ENCODE results near the gene TOM1.

TOM1 gene

DNA sequence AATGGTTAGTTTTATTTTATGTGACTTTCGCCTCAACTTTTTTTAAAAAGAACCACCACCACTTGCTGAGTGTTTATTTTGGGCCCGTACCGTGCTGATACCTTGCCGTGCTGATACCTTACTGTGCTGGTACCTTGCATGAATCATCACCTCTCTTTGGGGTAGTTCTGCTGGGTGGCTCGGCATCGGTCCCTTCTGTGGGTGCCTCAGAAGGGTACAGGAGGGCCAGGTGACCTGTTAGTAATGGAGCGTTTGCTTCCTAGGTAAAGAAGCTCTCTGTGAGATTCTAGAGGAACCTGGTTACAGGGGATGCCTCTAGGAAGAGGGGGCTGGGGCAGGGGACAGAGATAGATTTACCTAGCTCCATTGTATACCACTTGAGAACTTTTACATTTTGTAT, 17.1 kb downstream of the TOM1 start:
- Histone ChIP-seq H3K9me3 (ENCODE audit: low read length) (no peaks in the 10 kb centered on the region), H3K36me3 (ENCODE audit: insufficient read depth, low read length) (peaks cover 32% of the 10 kb centered on the region), H3K4me3 (ENCODE audit: low read depth in 1 of 2, low read length in 2 of 2) (no peak overlapping the region), H3K9ac (ENCODE audit: low read length) (no peak overlapping the region), H3K4me1 (ENCODE audit: insufficient read depth, low read length) (peaks cover 34% of the 10 kb centered on the region), H3K27me3 (ENCODE audit: control insufficient read depth in 1 of 2, insufficient read depth in 2 of 2, low read length in 2 of 2) (no peaks in the 10 kb centered on the region), H3K27ac (ENCODE audit: low read depth, low read length) (no peak overlapping the region)

DNA sequence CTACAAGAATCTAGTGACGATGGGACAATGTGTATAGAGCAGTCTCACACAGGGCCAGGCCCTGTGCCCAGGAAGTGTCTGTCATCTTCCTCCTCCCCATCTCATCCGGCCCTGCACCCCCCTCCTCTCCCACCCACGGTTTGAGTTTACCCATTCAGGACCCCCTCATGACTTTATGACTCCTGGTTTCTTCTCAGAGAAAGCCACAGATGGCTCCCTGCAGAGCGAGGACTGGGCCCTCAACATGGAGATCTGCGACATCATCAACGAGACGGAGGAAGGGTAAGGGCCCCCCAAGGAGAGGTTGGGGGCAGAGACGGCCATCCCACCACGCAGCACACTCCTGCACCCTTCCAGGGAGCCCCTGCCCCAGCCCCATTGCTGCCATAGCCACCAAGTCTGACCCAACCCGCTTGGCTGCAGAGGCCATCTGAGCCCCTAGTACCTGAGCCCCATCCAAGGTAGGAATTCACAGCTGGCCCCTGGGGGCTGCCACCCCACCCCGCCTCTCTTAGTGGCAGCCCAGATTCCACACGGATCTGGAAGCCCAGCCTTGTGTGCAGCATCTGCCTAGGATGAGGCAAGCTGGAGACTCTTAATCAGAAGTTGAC, 18.1 kb downstream of the TOM1 start:
- Histone ChIP-seq H3K4me3 (ENCODE audit: low read depth in 1 of 2, low read length in 2 of 2) (no peak overlapping the region), H3K27ac (ENCODE audit: low read depth, low read length) (no peak overlapping the region), H3K36me3 (ENCODE audit: insufficient read depth, low read length) (peaks cover 42% of the 10 kb centered on the region), H3K4me1 (ENCODE audit: insufficient read depth, low read length) (peaks cover 32% of the 10 kb centered on the region), H3K9me3 (ENCODE audit: low read length) (no peaks in the 10 kb centered on the region), H3K27me3 (ENCODE audit: control insufficient read depth in 1 of 2, insufficient read depth in 2 of 2, low read length in 2 of 2) (no peaks in the 10 kb centered on the region), H3K9ac (ENCODE audit: low read length) (no peak overlapping the region)

DNA sequence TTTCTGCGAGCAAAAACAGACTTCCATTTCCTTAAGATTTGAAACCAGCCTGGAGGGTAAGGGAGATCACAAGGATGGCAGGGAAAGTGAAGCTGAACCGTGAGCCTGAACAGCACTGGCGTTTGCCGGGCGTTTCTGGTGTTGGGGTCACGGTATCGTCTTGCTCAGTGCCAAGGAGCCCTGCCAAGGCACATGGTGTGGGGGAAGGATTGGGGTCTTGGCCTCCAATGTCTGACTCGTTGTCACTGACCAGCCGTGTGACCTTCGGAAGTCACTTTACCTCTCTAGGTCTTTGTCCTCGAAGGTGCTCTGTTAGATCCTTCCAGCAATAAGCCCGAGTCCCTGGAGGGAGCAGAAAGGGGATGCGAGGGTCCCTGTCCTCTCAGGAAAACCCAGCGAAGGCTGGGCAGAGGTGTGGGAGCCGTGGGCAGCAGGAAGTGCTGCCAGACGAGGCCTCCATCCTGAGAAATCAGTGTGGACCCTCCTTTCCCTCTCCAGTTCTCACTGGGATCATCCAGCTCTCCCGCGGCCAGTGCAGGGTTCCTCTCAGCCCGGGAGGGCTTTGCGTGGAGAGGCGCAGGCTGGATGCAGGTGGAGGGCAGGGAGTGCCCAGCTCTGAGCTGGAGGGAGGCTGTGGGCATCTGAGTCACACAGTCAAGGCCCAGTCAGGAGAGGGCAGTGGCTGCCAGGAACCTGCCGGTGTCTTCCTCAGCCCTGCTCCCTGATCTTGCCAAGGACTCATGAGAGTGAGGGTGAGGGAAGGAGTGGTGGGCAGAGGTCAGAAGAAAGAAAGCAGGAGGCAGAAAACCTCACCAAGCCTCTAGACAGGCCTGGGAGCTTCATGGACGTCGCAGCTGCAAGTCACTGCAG, 18.9 kb downstream of the TOM1 start:
- Histone ChIP-seq H3K9ac (ENCODE audit: low read length) (no peak overlapping the region), H3K4me1 (ENCODE audit: insufficient read depth, low read length) (peaks cover 24% of the 10 kb centered on the region), H3K27me3 (ENCODE audit: control insufficient read depth in 1 of 2, insufficient read depth in 2 of 2, low read length in 2 of 2) (no peaks in the 10 kb centered on the region), H3K27ac (ENCODE audit: low read depth, low read length) (no peak overlapping the region), H3K9me3 (ENCODE audit: low read length) (no peaks in the 10 kb centered on the region), H3K36me3 (ENCODE audit: insufficient read depth, low read length) (peaks cover 50% of the 10 kb centered on the region), H3K4me3 (ENCODE audit: low read depth in 1 of 2, low read length in 2 of 2) (no peak overlapping the region)

DNA sequence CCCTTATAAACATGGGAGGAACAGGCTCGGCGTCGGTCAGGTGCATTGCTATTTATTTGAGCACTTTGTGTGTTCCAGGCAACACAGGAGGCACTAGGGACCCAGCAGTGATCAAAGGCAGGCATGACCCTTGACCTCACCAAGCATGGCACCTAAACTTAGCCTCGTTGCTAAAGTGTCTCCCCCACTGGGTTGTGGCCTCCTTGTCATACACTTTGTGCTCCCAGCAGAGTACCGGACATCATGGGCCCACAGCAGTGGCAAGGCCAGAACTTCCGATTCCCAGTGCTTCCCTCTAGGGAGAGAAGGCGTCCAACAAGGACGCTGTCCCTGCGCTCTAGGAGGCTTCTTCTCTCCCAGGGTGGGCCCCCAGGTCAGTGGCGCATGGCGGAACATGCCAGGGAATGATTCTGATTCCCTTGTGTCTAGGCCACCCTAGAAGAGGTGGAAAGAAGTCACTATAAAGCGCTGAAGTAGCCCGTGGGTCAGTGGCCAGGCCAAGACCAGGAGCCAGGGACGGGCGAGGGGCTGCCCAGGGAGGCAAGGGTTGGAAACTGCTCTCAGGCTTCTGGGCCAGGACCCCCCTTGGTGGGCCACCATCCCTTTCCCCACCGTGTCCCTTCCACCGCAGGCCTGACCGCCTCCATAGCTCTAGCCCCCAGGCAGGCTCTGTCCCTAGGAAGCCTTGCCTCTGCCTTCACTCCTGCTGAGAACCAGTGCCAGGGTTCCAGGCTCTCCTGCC, 19.7 kb downstream of the TOM1 start:
- Histone ChIP-seq H3K27ac (ENCODE audit: low read depth, low read length) (no peak overlapping the region), H3K4me3 (ENCODE audit: low read depth in 1 of 2, low read length in 2 of 2) (no peak overlapping the region), H3K4me1 (ENCODE audit: insufficient read depth, low read length) (peaks cover 16% of the 10 kb centered on the region), H3K27me3 (ENCODE audit: control insufficient read depth in 1 of 2, insufficient read depth in 2 of 2, low read length in 2 of 2) (no peaks in the 10 kb centered on the region), H3K36me3 (ENCODE audit: insufficient read depth, low read length) (peaks cover 58% of the 10 kb centered on the region), H3K9me3 (ENCODE audit: low read length) (no peaks in the 10 kb centered on the region), H3K9ac (ENCODE audit: low read length) (no peak overlapping the region)

DNA sequence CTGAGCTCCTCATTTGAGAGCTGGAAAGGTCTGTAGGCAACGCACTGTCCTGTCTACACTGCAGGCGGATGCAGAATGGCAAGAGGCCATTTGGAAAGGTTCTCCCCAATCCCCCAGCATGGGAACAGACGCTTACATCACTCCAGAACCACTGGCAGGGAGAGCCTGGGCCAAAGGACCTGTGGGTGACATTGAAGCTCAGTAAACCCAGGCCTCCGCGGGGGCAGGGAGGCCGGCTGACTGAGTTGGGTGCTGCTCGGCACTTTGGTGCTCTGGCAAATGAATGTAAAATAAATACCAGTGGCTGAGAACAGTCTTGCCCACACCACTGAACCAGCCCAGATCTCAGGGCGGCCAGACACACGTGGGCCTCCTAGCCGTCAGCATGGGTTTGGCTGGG, 22.4 kb downstream of the TOM1 start:
- no peaks in the 10 kb centered on the region for H3K4me1 ChIP-seq (ENCODE audit: insufficient read depth, low read length)
- H3K9me3 ChIP-seq (ENCODE audit: low read length) = no peaks in the 10 kb centered on the region
- H3K27me3 ChIP-seq (ENCODE audit: control insufficient read depth in 1 of 2, insufficient read depth in 2 of 2, low read length in 2 of 2) = no peaks in the 10 kb centered on the region
- no peak overlapping the region for H3K9ac ChIP-seq (ENCODE audit: low read length)
- no peak overlapping the region for H3K4me3 ChIP-seq (ENCODE audit: low read depth in 1 of 2, low read length in 2 of 2)
- H3K27ac ChIP-seq (ENCODE audit: low read depth, low read length) = no peak overlapping the region
- H3K36me3 ChIP-seq (ENCODE audit: insufficient read depth, low read length) = peaks cover 85% of the 10 kb centered on the region

DNA sequence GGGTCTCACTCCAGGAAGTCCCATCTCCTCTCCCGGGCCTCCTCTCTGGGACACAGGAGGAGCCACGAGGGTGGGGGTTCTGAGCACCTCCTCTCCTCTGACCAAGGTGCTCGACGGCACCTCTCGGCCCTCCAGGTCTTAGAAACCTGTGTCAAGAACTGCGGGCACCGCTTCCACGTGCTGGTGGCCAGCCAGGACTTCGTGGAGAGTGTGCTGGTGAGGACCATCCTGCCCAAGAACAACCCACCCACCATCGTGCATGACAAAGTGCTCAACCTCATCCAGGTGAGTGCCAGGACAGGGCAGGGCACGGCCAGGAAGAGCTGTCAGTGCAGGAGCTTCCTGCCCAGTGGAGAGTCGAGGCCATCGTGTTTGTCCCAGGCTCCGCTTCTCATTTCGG, 23.2 kb downstream of the TOM1 start:
- Histone ChIP-seq H3K4me3 (ENCODE audit: low read depth in 1 of 2, low read length in 2 of 2) (no peak overlapping the region), H3K9ac (ENCODE audit: low read length) (no peak overlapping the region), H3K27me3 (ENCODE audit: control insufficient read depth in 1 of 2, insufficient read depth in 2 of 2, low read length in 2 of 2) (no peaks in the 10 kb centered on the region), H3K27ac (ENCODE audit: low read depth, low read length) (no peak overlapping the region), H3K36me3 (ENCODE audit: insufficient read depth, low read length) (peaks cover 90% of the 10 kb centered on the region), H3K4me1 (ENCODE audit: insufficient read depth, low read length) (no peaks in the 10 kb centered on the region), H3K9me3 (ENCODE audit: low read length) (no peaks in the 10 kb centered on the region)

DNA sequence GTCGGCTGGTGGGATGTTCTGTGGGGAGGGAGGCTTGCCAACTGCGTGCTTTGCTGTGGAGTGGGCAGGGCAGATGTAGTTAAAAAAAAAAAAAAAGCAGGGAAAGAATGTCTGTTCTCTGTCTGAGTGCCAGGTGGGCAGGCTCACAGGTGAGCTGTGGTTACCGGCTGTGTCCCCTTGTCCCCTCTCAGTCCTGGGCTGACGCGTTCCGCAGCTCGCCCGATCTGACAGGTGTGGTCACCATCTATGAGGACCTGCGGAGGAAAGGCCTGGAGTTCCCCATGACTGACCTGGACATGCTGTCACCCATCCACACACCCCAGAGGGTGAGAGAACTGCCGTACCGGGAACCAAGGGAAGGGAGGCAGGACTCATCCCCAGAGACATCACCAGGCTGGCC, 23.6 kb downstream of the TOM1 start:
- Histone ChIP-seq H3K27me3 (ENCODE audit: control insufficient read depth in 1 of 2, insufficient read depth in 2 of 2, low read length in 2 of 2) (no peaks in the 10 kb centered on the region), H3K4me1 (ENCODE audit: insufficient read depth, low read length) (no peaks in the 10 kb centered on the region), H3K27ac (ENCODE audit: low read depth, low read length) (no peak overlapping the region), H3K9me3 (ENCODE audit: low read length) (no peaks in the 10 kb centered on the region), H3K9ac (ENCODE audit: low read length) (no peak overlapping the region), H3K36me3 (ENCODE audit: insufficient read depth, low read length) (peaks cover 90% of the 10 kb centered on the region), H3K4me3 (ENCODE audit: low read depth in 1 of 2, low read length in 2 of 2) (no peak overlapping the region)

DNA sequence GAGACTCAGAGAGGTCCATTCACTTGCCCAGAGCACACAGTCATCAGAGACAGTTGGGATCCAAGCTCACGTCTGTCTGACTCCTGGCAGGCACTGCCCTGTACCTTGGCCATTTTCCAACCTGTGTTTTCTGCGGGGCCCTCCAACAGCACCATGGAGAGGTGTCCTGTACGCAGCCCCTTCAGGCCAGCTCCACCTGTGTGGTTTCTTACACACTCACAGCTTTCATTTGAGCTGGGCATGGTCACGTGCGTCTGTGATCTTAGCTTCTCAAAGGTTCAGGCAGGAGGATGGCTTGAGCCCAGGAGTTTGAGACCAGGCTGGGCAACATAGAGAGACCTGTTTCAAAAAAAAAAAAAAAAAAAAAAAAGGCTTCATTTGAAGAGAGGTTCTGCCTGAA, 24.4 kb downstream of the TOM1 start:
- Histone ChIP-seq H3K27ac (ENCODE audit: low read depth, low read length) (no peak overlapping the region), H3K4me1 (ENCODE audit: insufficient read depth, low read length) (no peaks in the 10 kb centered on the region), H3K36me3 (ENCODE audit: insufficient read depth, low read length) (peaks cover 83% of the 10 kb centered on the region), H3K9ac (ENCODE audit: low read length) (no peak overlapping the region), H3K9me3 (ENCODE audit: low read length) (no peaks in the 10 kb centered on the region), H3K27me3 (ENCODE audit: control insufficient read depth in 1 of 2, insufficient read depth in 2 of 2, low read length in 2 of 2) (no peaks in the 10 kb centered on the region), H3K4me3 (ENCODE audit: low read depth in 1 of 2, low read length in 2 of 2) (no peak overlapping the region)

DNA sequence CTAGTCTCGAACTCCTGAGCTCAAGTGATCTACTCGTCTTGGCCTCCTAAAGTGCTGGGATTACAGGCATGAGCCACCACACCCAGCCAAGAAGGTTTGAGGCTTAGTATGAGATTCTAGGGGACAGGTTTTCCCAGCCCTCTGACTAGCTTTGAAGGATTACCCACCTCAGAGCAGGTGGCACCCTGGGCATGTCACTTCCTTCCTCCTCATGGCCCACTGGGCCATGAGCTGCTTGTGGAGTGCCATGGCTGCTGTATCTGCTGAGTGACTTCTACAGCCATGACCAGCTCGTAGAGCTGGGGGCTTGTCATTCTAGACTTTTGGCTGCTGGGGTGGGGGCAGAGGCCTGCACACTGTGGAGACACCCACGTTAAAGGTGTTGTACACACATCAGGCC, 25.1 kb downstream of the TOM1 start:
- H3K9me3 ChIP-seq (ENCODE audit: low read length) = no peaks in the 10 kb centered on the region
- H3K27me3 ChIP-seq (ENCODE audit: control insufficient read depth in 1 of 2, insufficient read depth in 2 of 2, low read length in 2 of 2) = no peaks in the 10 kb centered on the region
- H3K4me3 ChIP-seq (ENCODE audit: low read depth in 1 of 2, low read length in 2 of 2) = no peak overlapping the region
- H3K4me1 ChIP-seq (ENCODE audit: insufficient read depth, low read length) = no peaks in the 10 kb centered on the region
- no peak overlapping the region for H3K27ac ChIP-seq (ENCODE audit: low read depth, low read length)
- no peak overlapping the region for H3K9ac ChIP-seq (ENCODE audit: low read length)
- H3K36me3 ChIP-seq (ENCODE audit: insufficient read depth, low read length) = peaks cover 76% of the 10 kb centered on the region

DNA sequence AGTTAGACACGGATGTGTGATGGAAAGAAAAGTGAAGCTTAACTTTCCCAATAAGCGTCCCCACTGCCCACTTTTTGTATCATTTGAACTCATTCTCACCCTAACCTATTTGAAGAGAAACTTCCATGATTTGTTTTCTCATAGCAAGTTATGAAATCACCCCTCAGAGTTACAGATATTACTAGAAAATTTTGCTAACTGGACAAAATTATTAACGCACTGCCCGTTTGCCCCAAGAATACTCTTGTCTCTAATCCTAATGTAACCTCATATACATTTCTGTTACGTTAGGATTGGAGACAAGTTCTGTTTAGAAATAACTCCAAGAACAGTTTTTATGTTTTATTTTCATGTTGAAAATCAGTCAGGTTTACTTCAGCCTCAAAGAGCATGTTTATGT, 25.5 kb downstream of the TOM1 start:
- peaks cover 72% of the 10 kb centered on the region for H3K36me3 ChIP-seq (ENCODE audit: insufficient read depth, low read length)
- no peak overlapping the region for H3K27ac ChIP-seq (ENCODE audit: low read depth, low read length)
- H3K4me3 ChIP-seq (ENCODE audit: low read depth in 1 of 2, low read length in 2 of 2) = no peak overlapping the region
- peaks cover under 1% of the 10 kb centered on the region for H3K4me1 ChIP-seq (ENCODE audit: insufficient read depth, low read length)
- no peaks in the 10 kb centered on the region for H3K27me3 ChIP-seq (ENCODE audit: control insufficient read depth in 1 of 2, insufficient read depth in 2 of 2, low read length in 2 of 2)
- no peak overlapping the region for H3K9ac ChIP-seq (ENCODE audit: low read length)
- no peaks in the 10 kb centered on the region for H3K9me3 ChIP-seq (ENCODE audit: low read length)

DNA sequence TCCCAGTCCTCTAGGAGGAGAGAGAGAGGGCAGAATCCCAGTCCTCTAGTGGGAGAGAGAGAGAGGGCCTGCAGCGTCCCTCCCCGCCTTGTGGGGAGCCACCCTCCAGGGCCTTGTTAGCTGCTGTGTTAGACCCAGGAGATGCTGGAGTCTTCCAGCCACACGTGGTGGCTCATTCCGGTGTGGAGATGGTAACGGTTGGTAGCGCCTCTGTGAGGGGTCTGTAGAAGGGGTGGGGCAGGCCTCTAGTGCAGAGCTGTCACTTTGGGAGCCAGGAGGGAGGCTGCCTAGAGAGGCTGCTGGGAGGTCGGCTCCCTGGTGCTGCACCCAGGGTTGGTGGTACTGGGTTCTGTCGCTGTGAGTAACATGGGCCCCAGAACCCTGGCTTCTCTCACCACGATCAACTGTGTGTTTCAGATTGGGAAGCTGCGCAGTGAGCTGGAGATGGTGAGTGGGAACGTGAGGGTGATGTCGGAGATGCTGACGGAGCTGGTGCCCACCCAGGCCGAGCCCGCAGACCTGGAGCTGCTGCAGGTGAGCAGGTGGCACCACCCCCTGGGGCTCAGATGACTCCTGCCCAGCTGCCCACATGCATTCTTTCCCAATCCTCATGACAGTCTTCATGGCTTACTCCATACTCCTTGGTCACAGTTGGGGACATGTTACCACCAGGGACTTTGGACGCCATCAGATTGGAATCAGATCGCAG, 27.3 kb downstream of the TOM1 start:
- H3K36me3 ChIP-seq (ENCODE audit: insufficient read depth, low read length) = peaks cover 65% of the 10 kb centered on the region
- H3K4me3 ChIP-seq (ENCODE audit: low read depth in 1 of 2, low read length in 2 of 2) = no peak overlapping the region
- H3K9me3 ChIP-seq (ENCODE audit: low read length) = no peaks in the 10 kb centered on the region
- no peak overlapping the region for H3K27ac ChIP-seq (ENCODE audit: low read depth, low read length)
- peaks cover 8% of the 10 kb centered on the region for H3K4me1 ChIP-seq (ENCODE audit: insufficient read depth, low read length)
- H3K9ac ChIP-seq (ENCODE audit: low read length) = no peak overlapping the region
- H3K27me3 ChIP-seq (ENCODE audit: control insufficient read depth in 1 of 2, insufficient read depth in 2 of 2, low read length in 2 of 2) = no peaks in the 10 kb centered on the region

Data from muscle layer of colon (tissue), 2 donors.